ENCODE data around the gene GET3. TPM values are rescaled to one million over a fixed set of nuclear protein-coding genes. Genes with fewer than 3 reads are reported as not detected.

The GET3 gene
- polyA plus RNA-seq, 2 of the 4 experiments (the other 2 are of a cell fraction), result 87.0 to 91.7 TPM

GRCh38 chr19:12788042-12788681 is 50.9 kb downstream of the GET3 start:
- POLR2A ChIA-PET, result interaction anchor here (2.4 kb wide), 1 partner anchor 10 kb away, joined by 24 read pairs; no protein-coding TSS in a partner anchor
- Histone ChIP-seq H3K4me1 (peaks cover 68% of the 10 kb centered on the region), H3K9me3 (no peaks in the 10 kb centered on the region), H3K4me3 (peak overlapping the region; percentile 92; the same call in 2 of the 3 replicates), H3K4me2 (peak overlapping the region; percentile 99), H3K27ac (peak overlapping the region; percentile 96 to 99)
- TF ChIP-seq MYC (IDR thresholded peaks at IDR 0.05; ENCODE audit: borderline replicate concordance, low read length) (no peak), HOXB5 (CRISPR knock-in tag; IDR thresholded peaks at IDR 0.05) (no peak), POLR2AphosphoS2 (conservative IDR thresholded peaks at IDR 0.05; ENCODE audit: low read length) (no peak), HOXA7 (CRISPR knock-in tag; IDR thresholded peaks at IDR 0.05) (no peak), SMC3 (IDR thresholded peaks at IDR 0.05) (no peak), HEYL (CRISPR knock-in tag; IDR thresholded peaks at IDR 0.05) (no peak), NFE2L2 (conservative IDR thresholded peaks at IDR 0.05; ENCODE audit: low read length) (no peak), FOXS1 (CRISPR knock-in tag; IDR thresholded peaks at IDR 0.05) (no peak), EP300 (IDR thresholded peaks at IDR 0.05) (no peak), CTCF (IDR thresholded peaks at IDR 0.05) (no peak), KDM1A (IDR thresholded peaks at IDR 0.05; ENCODE audit: low read depth) (no peak), NPAS2 (CRISPR knock-in tag; IDR thresholded peaks at IDR 0.05; ENCODE audit: borderline replicate concordance) (no peak), PBX3 (IDR thresholded peaks at IDR 0.05) (no peak)
- TF ChIP-seq, protein P1, sequence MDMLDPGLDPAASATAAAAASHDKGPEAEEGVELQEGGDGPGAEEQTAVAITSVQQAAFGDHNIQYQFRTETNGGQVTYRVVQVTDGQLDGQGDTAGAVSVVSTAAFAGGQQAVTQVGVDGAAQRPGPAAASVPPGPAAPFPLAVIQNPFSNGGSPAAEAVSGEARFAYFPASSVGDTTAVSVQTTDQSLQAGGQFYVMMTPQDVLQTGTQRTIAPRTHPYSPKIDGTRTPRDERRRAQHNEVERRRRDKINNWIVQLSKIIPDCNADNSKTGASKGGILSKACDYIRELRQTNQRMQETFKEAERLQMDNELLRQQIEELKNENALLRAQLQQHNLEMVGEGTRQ (IDR thresholded peaks at IDR 0.05), result no peak
- 29% methylated on average over 4 of the region's 4 CpGs for WGBS (ENCODE audit: missing lambda C conversion rate)
- ATAC-seq (no peak), DNase-seq (ENCODE audit: low read depth in 1 of 2, low spot score in 1 of 2) (no peak), FAIRE-seq (no peak)
- CTCF ChIA-PET, result interaction anchor here (1.3 to 5.0 kb wide), 6 partner anchors 8 to 30 kb away, joined by 3 to 58 read pairs (median 6); no protein-coding TSS in a partner anchor

GRCh38 chr19:12788682-12789097 is 51.4 kb downstream of the GET3 start:
- CTCF ChIA-PET, result interaction anchor here (1.0 to 5.0 kb wide), 5 partner anchors 11 to 31 kb away, joined by 3 to 58 read pairs (median 4); no protein-coding TSS in a partner anchor
- Histone ChIP-seq H3K4me3 (peak overlapping the region; percentile 92), H3K4me2 (peak overlapping the region; percentile 99), H3K27ac (peak overlapping the region; percentile 96 to 99), H3K9me3 (no peaks in the 10 kb centered on the region), H3K4me1 (peaks cover 63% of the 10 kb centered on the region)
- ATAC-seq (no peak), DNase-seq (ENCODE audit: low read depth in 1 of 2, low spot score in 1 of 2) (peak in 1 of 2 experiments; percentile 89), FAIRE-seq (no peak)
- TF ChIP-seq SMC3 (IDR thresholded peaks at IDR 0.05), result peak; percentile 33; the same call in 2 of the 3 replicates
- TF ChIP-seq JUN (IDR thresholded peaks at IDR 0.05), result peak; percentile 62 to 65; a peak in 3 of 5 replicates
- TF ChIP-seq, protein P2, sequence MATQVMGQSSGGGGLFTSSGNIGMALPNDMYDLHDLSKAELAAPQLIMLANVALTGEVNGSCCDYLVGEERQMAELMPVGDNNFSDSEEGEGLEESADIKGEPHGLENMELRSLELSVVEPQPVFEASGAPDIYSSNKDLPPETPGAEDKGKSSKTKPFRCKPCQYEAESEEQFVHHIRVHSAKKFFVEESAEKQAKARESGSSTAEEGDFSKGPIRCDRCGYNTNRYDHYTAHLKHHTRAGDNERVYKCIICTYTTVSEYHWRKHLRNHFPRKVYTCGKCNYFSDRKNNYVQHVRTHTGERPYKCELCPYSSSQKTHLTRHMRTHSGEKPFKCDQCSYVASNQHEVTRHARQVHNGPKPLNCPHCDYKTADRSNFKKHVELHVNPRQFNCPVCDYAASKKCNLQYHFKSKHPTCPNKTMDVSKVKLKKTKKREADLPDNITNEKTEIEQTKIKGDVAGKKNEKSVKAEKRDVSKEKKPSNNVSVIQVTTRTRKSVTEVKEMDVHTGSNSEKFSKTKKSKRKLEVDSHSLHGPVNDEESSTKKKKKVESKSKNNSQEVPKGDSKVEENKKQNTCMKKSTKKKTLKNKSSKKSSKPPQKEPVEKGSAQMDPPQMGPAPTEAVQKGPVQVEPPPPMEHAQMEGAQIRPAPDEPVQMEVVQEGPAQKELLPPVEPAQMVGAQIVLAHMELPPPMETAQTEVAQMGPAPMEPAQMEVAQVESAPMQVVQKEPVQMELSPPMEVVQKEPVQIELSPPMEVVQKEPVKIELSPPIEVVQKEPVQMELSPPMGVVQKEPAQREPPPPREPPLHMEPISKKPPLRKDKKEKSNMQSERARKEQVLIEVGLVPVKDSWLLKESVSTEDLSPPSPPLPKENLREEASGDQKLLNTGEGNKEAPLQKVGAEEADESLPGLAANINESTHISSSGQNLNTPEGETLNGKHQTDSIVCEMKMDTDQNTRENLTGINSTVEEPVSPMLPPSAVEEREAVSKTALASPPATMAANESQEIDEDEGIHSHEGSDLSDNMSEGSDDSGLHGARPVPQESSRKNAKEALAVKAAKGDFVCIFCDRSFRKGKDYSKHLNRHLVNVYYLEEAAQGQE (IDR thresholded peaks at IDR 0.05), result no peak
- peak; percentile 82 for TF ChIP-seq ATOH8 (CRISPR knock-in tag; IDR thresholded peaks at IDR 0.05; ENCODE audit: low read depth)
- no peak for TF ChIP-seq RFX5 (IDR thresholded peaks at IDR 0.05)
- TF ChIP-seq, protein P3, sequence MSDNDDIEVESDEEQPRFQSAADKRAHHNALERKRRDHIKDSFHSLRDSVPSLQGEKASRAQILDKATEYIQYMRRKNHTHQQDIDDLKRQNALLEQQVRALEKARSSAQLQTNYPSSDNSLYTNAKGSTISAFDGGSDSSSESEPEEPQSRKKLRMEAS (IDR thresholded peaks at IDR 0.05), result peak; percentile 63; the same call in 1 of the 2 replicates
- no peak for TF ChIP-seq NPAS2 (CRISPR knock-in tag; IDR thresholded peaks at IDR 0.05; ENCODE audit: borderline replicate concordance)
- TF ChIP-seq ESRRA (IDR thresholded peaks at IDR 0.05; ENCODE audit: borderline replicate concordance, low read length), result peak; percentile 62; the same call in 1 of the 2 replicates
- TF ChIP-seq GATA3 (IDR thresholded peaks at IDR 0.05; ENCODE audit: borderline replicate concordance), result peak; percentile 72; the same call in 1 of the 2 replicates
- TF ChIP-seq PBX3 (IDR thresholded peaks at IDR 0.05), result 0 out of 2 replicates have a peak, but pooled peaks have one; percentile 46
- peak in 1 of 2 experiments; percentile 72; a peak in 2 of 5 replicates for TF ChIP-seq EP300 (IDR thresholded peaks at IDR 0.05)
- WGBS (ENCODE audit: missing lambda C conversion rate), result 1% methylated on average over 5 of the region's 12 CpGs
- POLR2A ChIA-PET, result interaction anchor here (1.1 to 2.4 kb wide), 2 partner anchors 11 to 23 kb away, joined by 3 to 24 read pairs; no protein-coding TSS in a partner anchor

All from A549 (cell line).